DMS53 (cell line): ENCODE measurements around the gene POLG.
"Not testable (repeated sequence)": the region's sequence is repeated elsewhere in the genome, so short reads cannot be mapped to it uniquely, and the experiment has no call there.

ENCODE experiments used
- DNase-seq: peaks from one replicate; lab custom pipeline; 2025; lab: John Stamatoyannopoulos, UW

The POLG gene

GRCh38 chr15:89278307-89278706 is 56.3 kb downstream of the POLG start:
- DNase-seq = no peak

- DNase-seq = not testable (repeated sequence)
Measured at GRCh38 chr15:89277281-89277680, 57.3 kb downstream of the POLG start.
